CD4-positive, alpha-beta memory T cell (primary cell): Measurements from ENCODE around the gene MEGF8. TPM values are rescaled to one million over a fixed set of nuclear protein-coding genes. Genes with fewer than 3 reads are reported as not detected.

Experiments used
- CTCF ChIA-PET: fragments of 350-600 bp; sonication (Branson Sonifier 250); formaldehyde crosslinking; loops from one replicate; lab custom pipeline; 2021; ENCODE audit warnings: inconsistent platforms; ENCODE audit not compliant: partially characterized antibody; lab: Charles Lee
- POLR2A ChIA-PET: fragments of 350-600 bp; sonication (Branson Sonifier 250); formaldehyde crosslinking; loops from one replicate; lab custom pipeline; 2021; ENCODE audit not compliant: partially characterized antibody; lab: Charles Lee
- DNase-seq, 5 donors: peaks; one replicate each; pipeline versions ENCODE4 v3.0.0 to v3.0.0-alpha.2; 2020 to 2022; ENCODE audit warnings: mixed read lengths in 1 of 5
- H3K27ac ChIP-seq: one replicate; pipeline ENCODE4 v1.7.0; 2013; ENCODE audit warnings: low read depth, low read length
- H3K27me3 ChIP-seq: 2 replicates; pipeline ENCODE4 v1.7.0; 2013; ENCODE audit warnings: mild to moderate bottlenecking, low read length, moderate library complexity; ENCODE audit not compliant: insufficient read depth
- H3K36me3 ChIP-seq: 2 replicates; pipeline ENCODE4 v1.7.0; 2013; ENCODE audit warnings: mild to moderate bottlenecking, low read length, moderate library complexity; ENCODE audit not compliant: insufficient read depth
- H3K4me1 ChIP-seq: 2 replicates; pipeline ENCODE4 v1.7.0; 2013; ENCODE audit warnings: mild to moderate bottlenecking, low read length, moderate library complexity; ENCODE audit not compliant: insufficient read depth
- H3K4me3 ChIP-seq, 2 donors: one replicate each; pipeline ENCODE4 v1.7.0; 2013; ENCODE audit warnings: low read length in 2 of 2, mild to moderate bottlenecking in 1 of 2
- H3K9me3 ChIP-seq, 2 donors: one replicate each; pipeline ENCODE4 v1.7.0; 2013; ENCODE audit warnings: low read length in 2 of 2, control low read depth in 1 of 2; ENCODE audit not compliant: control insufficient read depth in 1 of 2
- H3K27ac Mint-ChIP-seq, 7 donors: one replicate each; pipeline ENCODE4 v1.8.0; 2020 to 2021; ENCODE audit warnings: mixed read lengths in 7 of 7, mild to moderate bottlenecking in 6 of 7, inconsistent platforms in 3 of 7, moderate library complexity in 3 of 7
- H3K27me3 Mint-ChIP-seq, 2 donors: one replicate each; pipeline ENCODE4 v1.8.0; 2020 to 2021; ENCODE audit warnings: mixed read lengths in 2 of 2
- H3K36me3 Mint-ChIP-seq, 2 donors: one replicate each; pipeline ENCODE4 v1.8.0; 2020 to 2021; ENCODE audit warnings: mixed read lengths in 2 of 2, inconsistent platforms in 1 of 2, mild to moderate bottlenecking in 1 of 2
- H3K4me1 Mint-ChIP-seq, 4 donors: one replicate each; pipeline ENCODE4 v1.8.0; 2020 to 2021; ENCODE audit warnings: mixed read lengths in 4 of 4, mild to moderate bottlenecking in 1 of 4
- H3K4me3 Mint-ChIP-seq, 8 donors: one replicate each; pipeline ENCODE4 v1.8.0; 2020 to 2021; ENCODE audit warnings: mixed read lengths in 8 of 8, mild to moderate bottlenecking in 7 of 8, moderate library complexity in 6 of 8, inconsistent platforms in 3 of 8
- H3K9me3 Mint-ChIP-seq, 8 donors: one replicate each; pipeline ENCODE4 v1.8.0; 2020 to 2021; ENCODE audit warnings: mixed read lengths in 8 of 8, mild to moderate bottlenecking in 5 of 8, inconsistent platforms in 3 of 8, moderate library complexity in 1 of 8
- intact Hi-C: fragments of 100-400 bp; cut with micrococcal nuclease; formaldehyde crosslinking; loops from one replicate; pipeline ENCODE4 v1.15.1; 2023
- polyA plus RNA-seq, 2 donors: library from polyadenylated mRNA; unstranded; fragments of 300-500 nt; fragmentation: Illumina TruSeq; gene quantifications; one replicate each; pipeline ENCODE4 v1.2.3, GENCODE V29; 2021
- total RNA-seq, 2 experiments: library from RNA; stranded (reverse); gene quantifications; one replicate each; pipeline ENCODE4 v1.2.3, GENCODE V29; 2021

The MEGF8 gene
- total and polyA plus RNA-seq, 4 experiments from 2014 or later, result 0.09 to 9.5 (median 4.5) TPM

DNA sequence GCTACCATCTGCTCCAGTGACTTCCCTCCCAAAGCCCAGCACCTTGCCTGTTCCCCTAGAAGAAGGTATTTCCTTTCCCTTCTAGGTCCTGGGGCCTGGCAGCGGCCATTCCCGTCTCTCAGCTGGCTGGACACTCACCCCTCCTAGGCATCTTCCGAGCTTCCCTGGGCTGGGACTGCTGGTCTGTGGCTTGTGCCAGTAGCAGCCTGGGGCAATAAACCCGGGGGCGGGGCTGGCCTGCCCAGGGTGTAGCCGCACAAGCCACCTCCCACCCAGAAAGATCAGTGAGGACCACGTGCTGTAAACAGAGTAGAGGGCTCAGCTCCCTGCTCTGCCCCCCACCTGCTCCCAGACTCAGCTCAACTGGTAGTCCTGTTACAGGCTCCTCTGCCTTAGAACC lies 86.8 kb downstream of the MEGF8 start:
- H3K27ac Mint-ChIP-seq, result peak overlapping the region in 3 of 7 donors; percentile 17 to 47 (median 41)

DNA sequence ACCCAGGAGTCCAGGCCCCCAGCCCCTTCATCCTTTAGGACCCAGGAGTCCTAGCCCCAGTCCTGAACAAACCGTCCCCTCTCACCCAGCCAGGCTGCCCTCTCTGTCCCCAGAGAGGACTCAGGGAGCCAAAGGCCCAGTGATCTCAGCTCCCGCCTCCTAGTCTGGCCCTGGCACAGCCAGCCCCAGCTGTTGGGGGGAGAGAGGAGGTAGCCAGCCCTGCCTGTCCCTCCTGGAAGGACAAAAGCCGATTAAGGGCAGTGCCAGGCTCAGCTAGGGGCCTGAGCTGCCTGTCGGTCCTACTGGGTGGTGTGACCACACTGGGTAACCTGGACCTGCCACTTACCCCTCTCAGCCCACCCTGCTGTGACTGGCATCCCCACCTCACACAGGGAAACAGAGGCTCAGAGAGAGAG lies 87.2 kb downstream of the MEGF8 start:
- H3K4me3 ChIP-seq, result no peak overlapping the region
- intact Hi-C loops, result no loop called here
- DNase-seq, result peak in 1 of 5 donors; percentile 19
- H3K9me3 ChIP-seq, result no peaks in the 10 kb centered on the region
- H3K27ac ChIP-seq, result no peak overlapping the region
- no peak overlapping the region for H3K4me3 Mint-ChIP-seq
- CTCF ChIA-PET, result interaction anchor here (0.7 to 1.2 kb wide), 3 partner anchors 12 to 35 kb away, joined by 3 to 4 read pairs (median 3); no protein-coding TSS in a partner anchor
- peaks cover 0 to 5% (median under 1%) of the 10 kb centered on the region in 4 donors for H3K4me1 Mint-ChIP-seq
- peaks cover 0 to 32% of the 10 kb centered on the region in 2 donors for H3K36me3 Mint-ChIP-seq
- H3K36me3 ChIP-seq, result no peaks in the 10 kb centered on the region
- H3K27me3 Mint-ChIP-seq, result no peaks in the 10 kb centered on the region
- H3K27ac Mint-ChIP-seq, result peak overlapping the region in 1 of 7 donors; percentile 86
- H3K4me1 ChIP-seq, result no peaks in the 10 kb centered on the region
- POLR2A ChIA-PET, result interaction anchor here (1.3 kb wide), 1 partner anchor 11 kb away, joined by 3 read pairs; no protein-coding TSS in a partner anchor
- no peaks in the 10 kb centered on the region for H3K27me3 ChIP-seq
- H3K9me3 Mint-ChIP-seq, result no peaks in the 10 kb centered on the region

More for the DNA sequence above, 86.8 kb downstream of the MEGF8 start:
- intact Hi-C loops, result no loop called here
- Mint-ChIP-seq H3K4me3 (no peak overlapping the region), H3K27me3 (no peaks in the 10 kb centered on the region), H3K9me3 (no peaks in the 10 kb centered on the region), H3K4me1 (peaks cover 0 to 5% (median under 1%) of the 10 kb centered on the region in 4 donors), H3K36me3 (peaks cover 0 to 32% of the 10 kb centered on the region in 2 donors)
- ChIA-PET CTCF (interaction anchor here (0.7 to 1.2 kb wide), 2 partner anchors 12 to 26 kb away, joined by 3 to 4 read pairs; no protein-coding TSS in a partner anchor), POLR2A (no interaction called here)
- Histone ChIP-seq H3K36me3 (no peaks in the 10 kb centered on the region), H3K27ac (no peak overlapping the region), H3K4me1 (no peaks in the 10 kb centered on the region), H3K4me3 (no peak overlapping the region), H3K27me3 (no peaks in the 10 kb centered on the region), H3K9me3 (no peaks in the 10 kb centered on the region)
- DNase-seq, result no peak

DNA sequence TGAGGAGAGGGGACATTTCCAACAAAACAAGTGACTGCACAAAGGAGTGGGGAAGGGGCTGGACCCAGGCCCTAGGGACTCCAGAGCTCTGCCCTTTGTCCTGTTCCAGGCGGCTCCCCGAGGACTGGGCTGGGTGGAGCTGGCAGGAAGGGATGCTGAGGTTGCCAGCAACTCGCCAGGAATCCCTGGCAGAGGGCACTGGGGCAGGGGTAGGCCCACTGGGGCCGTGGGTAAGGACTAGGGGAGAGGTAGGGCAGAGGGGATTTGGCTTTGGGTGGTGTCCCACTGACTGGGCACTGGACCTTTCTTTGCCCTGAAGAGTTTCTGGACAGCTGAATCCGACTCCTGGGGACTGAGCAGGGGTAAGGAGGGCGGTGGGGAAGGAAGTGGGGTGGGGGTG lies 93.9 kb downstream of the MEGF8 start:
- ChIA-PET CTCF (interaction anchor here (1.5 to 6.0 kb wide), 6 partner anchors 11 to 110 kb away, joined by 3 to 58 read pairs (median 14); partner anchors contain the start of gene CEACAM1), POLR2A (interaction anchor here (2.3 kb wide), 1 partner anchor 17 kb away, joined by 7 read pairs; no protein-coding TSS in a partner anchor)
- Histone ChIP-seq H3K4me3 (no peak overlapping the region), H3K27me3 (no peaks in the 10 kb centered on the region), H3K4me1 (peaks cover 37% of the 10 kb centered on the region), H3K9me3 (no peaks in the 10 kb centered on the region), H3K36me3 (no peaks in the 10 kb centered on the region), H3K27ac (no peak overlapping the region)
- Mint-ChIP-seq H3K27me3 (no peaks in the 10 kb centered on the region), H3K4me3 (no peak overlapping the region), H3K9me3 (no peaks in the 10 kb centered on the region), H3K4me1 (peaks cover 28 to 46% (median 35%) of the 10 kb centered on the region in 4 donors), H3K27ac (no peak overlapping the region), H3K36me3 (peaks cover 0 to 11% of the 10 kb centered on the region in 2 donors)
- intact Hi-C loops, result no loop called here
- no peak for DNase-seq

DNA sequence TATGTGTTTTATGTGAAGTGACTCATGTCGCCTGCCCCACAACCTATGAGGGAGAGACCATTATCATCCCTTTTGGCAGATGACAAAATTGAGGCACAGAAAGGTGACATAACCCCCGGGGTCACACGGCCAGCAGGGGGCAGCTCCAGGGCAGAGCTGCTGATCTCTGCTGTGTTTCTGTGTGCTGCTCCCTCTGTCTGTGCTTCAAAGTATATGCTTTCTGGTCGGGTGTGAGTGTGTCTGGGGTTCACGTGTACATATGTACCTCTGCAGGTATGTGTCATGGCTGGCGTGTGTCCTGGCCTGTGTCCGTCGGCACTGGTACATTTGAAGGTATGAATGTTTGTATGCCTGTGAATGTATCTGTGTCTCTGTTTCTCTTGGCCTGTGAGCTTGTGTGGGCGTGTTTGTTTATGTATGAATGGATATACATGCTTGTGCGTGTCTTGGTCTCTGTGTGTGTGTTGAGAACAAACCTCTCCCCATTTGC lies 94.7 kb downstream of the MEGF8 start:
- peak overlapping the region; percentile 1 to 93 (median 64) for H3K27ac Mint-ChIP-seq
- ChIA-PET POLR2A (interaction anchor here (0.5 to 2.3 kb wide), 4 partner anchors 13 to 99 kb away, joined by 3 to 7 read pairs (median 4); no protein-coding TSS in a partner anchor), CTCF (interaction anchor here (0.6 to 6.0 kb wide), 15 partner anchors 10 to 325 kb away, joined by 3 to 58 read pairs (median 4); partner anchors contain the start of gene CEACAM1)

DNA sequence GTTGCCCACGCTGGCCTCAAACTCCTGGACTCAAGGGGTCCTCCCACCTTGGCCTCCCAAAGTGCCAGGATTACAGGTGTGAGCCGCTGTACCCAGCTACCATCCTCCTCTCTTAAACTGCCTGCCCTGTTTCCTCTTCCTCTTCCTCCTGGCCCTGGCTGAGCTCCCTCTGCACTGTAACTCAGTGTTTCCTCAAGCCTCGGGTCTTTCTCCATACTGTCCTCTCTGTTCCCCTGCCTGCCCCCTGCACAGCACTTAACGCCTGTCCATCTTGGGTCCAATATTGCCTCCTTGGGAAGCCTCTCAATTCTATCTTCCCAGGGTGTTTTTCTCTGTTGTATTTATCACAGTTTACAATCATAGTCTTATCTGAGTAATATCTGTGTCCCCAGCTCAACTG lies 95.7 kb downstream of the MEGF8 start:
- H3K4me3 Mint-ChIP-seq, result peak overlapping the region in 6 of 8 donors; percentile 12 to 98 (median 51)
- H3K36me3 ChIP-seq, result no peaks in the 10 kb centered on the region
- H3K4me1 Mint-ChIP-seq, result peaks cover 28 to 48% (median 37%) of the 10 kb centered on the region in 4 donors
- peak in 1 of 5 donors; percentile 18 for DNase-seq
- peak overlapping the region in 4 of 7 donors; percentile 1 to 83 (median 38) for H3K27ac Mint-ChIP-seq
- no peaks in the 10 kb centered on the region for H3K9me3 ChIP-seq
- no peak overlapping the region for H3K27ac ChIP-seq
- peaks cover 0 to 11% of the 10 kb centered on the region in 2 donors for H3K36me3 Mint-ChIP-seq
- peaks cover 39% of the 10 kb centered on the region for H3K4me1 ChIP-seq
- ChIA-PET POLR2A (interaction anchor here (2.3 kb wide), 1 partner anchor 19 kb away, joined by 7 read pairs; no protein-coding TSS in a partner anchor), CTCF (interaction anchor here (1.0 to 6.0 kb wide), 8 partner anchors 10 to 312 kb away, joined by 4 to 58 read pairs (median 10); partner anchors contain the start of gene CEACAM1)
- H3K4me3 ChIP-seq, result no peak overlapping the region
- H3K27me3 ChIP-seq, result no peaks in the 10 kb centered on the region
- no peaks in the 10 kb centered on the region for H3K27me3 Mint-ChIP-seq
- no peaks in the 10 kb centered on the region for H3K9me3 Mint-ChIP-seq
- intact Hi-C loops, result loop anchor here (5.0 kb wide), 5 partner anchors 34 to 344 kb away; partner anchors contain the start of genes CIC, GSK3A, POU2F2 and ZNF574

More for the DNA sequence above, 94.7 kb downstream of the MEGF8 start:
- DNase-seq, result peak; percentile 75 to 83 (median 77)
- H3K4me1 Mint-ChIP-seq, result peaks cover 28 to 48% (median 37%) of the 10 kb centered on the region in 4 donors
- H3K36me3 Mint-ChIP-seq, result peaks cover 0 to 11% of the 10 kb centered on the region in 2 donors
- no peaks in the 10 kb centered on the region for H3K9me3 Mint-ChIP-seq
- H3K27me3 ChIP-seq, result no peaks in the 10 kb centered on the region
- peak overlapping the region in 7 of 8 donors; percentile 0 to 64 (median 43) for H3K4me3 Mint-ChIP-seq
- H3K4me1 ChIP-seq, result peaks cover 39% of the 10 kb centered on the region
- H3K4me3 ChIP-seq, result no peak overlapping the region
- no peak overlapping the region for H3K27ac ChIP-seq
- intact Hi-C loops, result loop anchor here (1.0 to 5.0 kb wide), 7 partner anchors 13 to 343 kb away; partner anchors contain the start of genes CIC, GSK3A, POU2F2 and ZNF574
- no peaks in the 10 kb centered on the region for H3K36me3 ChIP-seq
- H3K27me3 Mint-ChIP-seq, result no peaks in the 10 kb centered on the region
- H3K9me3 ChIP-seq, result no peaks in the 10 kb centered on the region

DNA sequence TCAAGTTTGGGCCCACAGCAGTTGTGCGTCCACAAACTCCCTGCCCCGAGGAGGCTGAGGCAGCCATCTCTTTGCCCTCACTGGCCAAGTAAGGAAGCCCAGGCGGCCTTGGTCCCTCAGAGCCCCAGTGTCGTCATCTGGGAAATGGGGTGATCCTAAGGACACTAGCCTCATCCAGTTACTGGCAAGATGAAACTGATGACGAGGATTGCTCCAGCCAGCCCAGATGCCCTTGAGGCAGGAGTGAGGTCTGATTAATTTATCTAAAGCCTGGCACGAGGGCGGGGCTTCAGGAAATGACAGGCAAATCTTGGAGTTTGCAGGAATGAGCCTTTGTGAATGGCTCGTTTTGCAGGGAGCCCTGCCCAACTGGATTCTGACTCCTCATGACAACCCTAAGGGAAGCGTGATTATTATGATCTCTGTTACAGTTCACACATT lies 96.2 kb downstream of the MEGF8 start:
- Mint-ChIP-seq H3K36me3 (peaks cover 0 to 7% of the 10 kb centered on the region in 2 donors), H3K4me1 (peaks cover 28 to 48% (median 37%) of the 10 kb centered on the region in 4 donors), H3K27ac (peak overlapping the region in 3 of 7 donors; percentile 83 to 93 (median 88)), H3K27me3 (no peaks in the 10 kb centered on the region), H3K4me3 (peak overlapping the region; percentile 21 to 99 (median 98)), H3K9me3 (no peaks in the 10 kb centered on the region)
- peak in 1 of 5 donors; percentile 25 for DNase-seq
- Histone ChIP-seq H3K4me3 (no peak overlapping the region), H3K9me3 (no peaks in the 10 kb centered on the region), H3K27ac (no peak overlapping the region), H3K4me1 (peaks cover 39% of the 10 kb centered on the region), H3K27me3 (no peaks in the 10 kb centered on the region), H3K36me3 (no peaks in the 10 kb centered on the region)
- POLR2A ChIA-PET, result no interaction called here
- intact Hi-C loops, result loop anchor here (2.0 to 5.0 kb wide), 6 partner anchors 34 to 344 kb away; partner anchors contain the start of genes CIC, GSK3A, MEGF8 and POU2F2
- CTCF ChIA-PET, result interaction anchor here (1.0 to 6.0 kb wide), 4 partner anchors 13 to 20 kb away, joined by 5 to 58 read pairs (median 19); no protein-coding TSS in a partner anchor
